HG02970 (cell line): Measurements from ENCODE around the gene HLA-DQB1.
"Not testable (repeated sequence)": the region's sequence is repeated elsewhere in the genome, so short reads cannot be mapped to it uniquely, and the experiment has no call there.

ENCODE experiments used
- ATAC-seq: cut with Tn5 transposase; IDR thresholded peaks from one replicate; pipeline ENCODE4 v1.9.1; 2021; ENCODE audit warnings: mild to moderate bottlenecking, moderate library complexity, moderate number of reproducible peaks; ENCODE audit not compliant: unreplicated experiment, low FRiP score

HLA-DQB1 gene

GRCh38 chr6:32664354-32664753 is 2.1 kb downstream of the HLA-DQB1 start:
- no peak for ATAC-seq

- ATAC-seq, result no peak
These were observed 3.6 kb downstream of the HLA-DQB1 start for GRCh38 chr6:32662836-32663235.

GRCh38 chr6:32662099-32662498 is 4.4 kb downstream of the HLA-DQB1 start:
- ATAC-seq, result no peak

GRCh38 chr6:32659856-32660595 is 6.4 kb downstream of the HLA-DQB1 start:
- ATAC-seq, result no peak

GRCh38 chr6:32658268-32658897 is 8.1 kb downstream of the HLA-DQB1 start:
- ATAC-seq, result no peak

- ATAC-seq, result not testable (repeated sequence)
These were observed 8.6 kb downstream of the HLA-DQB1 start for GRCh38 chr6:32657819-32658218.

- not testable (repeated sequence) for ATAC-seq
These were observed 9.1 kb downstream of the HLA-DQB1 start for GRCh38 chr6:32657329-32657728.

- no peak for ATAC-seq
These were observed 11.2 kb downstream of the HLA-DQB1 start for GRCh38 chr6:32655203-32655710.

GRCh38 chr6:32645047-32645703 is 21.3 kb downstream of the HLA-DQB1 start:
- no peak for ATAC-seq

GRCh38 chr6:32643904-32644303 is 22.6 kb downstream of the HLA-DQB1 start:
- ATAC-seq, result no peak

- no peak for ATAC-seq
These were observed 23.7 kb downstream of the HLA-DQB1 start for GRCh38 chr6:32642720-32643106.

- ATAC-seq, result not testable (repeated sequence)
These were observed 24.4 kb downstream of the HLA-DQB1 start for GRCh38 chr6:32641785-32642719.

GRCh38 chr6:32641122-32641521 is 25.3 kb downstream of the HLA-DQB1 start:
- no peak for ATAC-seq

- no peak for ATAC-seq
These were observed 26.7 kb downstream of the HLA-DQB1 start for GRCh38 chr6:32639440-32640394.

GRCh38 chr6:32638532-32639219 is 27.8 kb downstream of the HLA-DQB1 start:
- ATAC-seq, result no peak

- no peak for ATAC-seq
These were observed 28.6 kb downstream of the HLA-DQB1 start for GRCh38 chr6:32637883-32638282.

- ATAC-seq, result peak; percentile 54
These were observed 29.1 kb downstream of the HLA-DQB1 start, which contains the start of gene HLA-DQA1 for GRCh38 chr6:32637219-32637880. Gene HLA-DQA1, plus strand, starts transcription at chr6:32637406. Its CDS starts 53 bp downstream, at chr6:32637459.
